SK-N-SH (cell line): ENCODE data around the gene DMRTA2. TPM values are rescaled to one million over a fixed set of nuclear protein-coding genes. Genes with fewer than 3 reads are reported as not detected.

Source experiments
- CTCF ChIA-PET: fragments of 300-600, 350-600 bp; formaldehyde crosslinking; extraction: SDS; loops from one replicate; lab custom pipeline; 2021; lab: Yijun Ruan, JAX
- POLR2A ChIA-PET: fragments of 350-600 bp; sonication (Branson Sonifier 250); formaldehyde crosslinking; extraction: SDS; loops from one replicate; lab custom pipeline; 2020; ENCODE audit warnings: antibody characterized with exemption, inconsistent platforms; lab: Yijun Ruan, JAX
- DNase-seq: peaks from one replicate; pipeline ENCODE4 v3.0.0; 2012
- H2AFZ ChIP-seq: fragments of 200-600 bp; sonication (generic); 2 replicates; pipeline ENCODE4 v1.8.1; 2016; ENCODE audit warnings: antibody characterized with exemption, mild to moderate bottlenecking, low read depth
- H3F3A ChIP-seq: fragments of 200-600 bp; sonication (generic); replicated peaks from 2 replicates; pipeline ENCODE3; 2016; ENCODE audit warnings: antibody characterized with exemption, mild to moderate bottlenecking; ENCODE audit not compliant: insufficient read depth
- H3K27ac ChIP-seq, 2 experiments: fragments of 200-500 bp in 1 of 2; fragments of 200-600 bp in 1 of 2; sonication (Bioruptor generic) in 1 of 2; sonication (generic), shearing (Covaris generic) in 1 of 2; 2 replicates each; pipeline versions ENCODE4 v1.5.1 to v1.6.1; 2014 to 2016; ENCODE audit warnings: low read depth in 2 of 2, inconsistent platforms in 1 of 2, low read length in 1 of 2, mild to moderate bottlenecking in 1 of 2, mixed read lengths in 1 of 2
- H3K27me3 ChIP-seq: fragments of 200-600 bp; sonication (generic), shearing (Covaris generic); 2 replicates; pipeline ENCODE4 v1.6.1; 2016; ENCODE audit warnings: mixed run types; ENCODE audit not compliant: insufficient read depth
- H3K36me3 ChIP-seq, 2 experiments: fragments of 200-500 bp in 1 of 2; fragments of 200-600 bp in 1 of 2; sonication (Bioruptor generic) in 1 of 2; sonication (generic) in 1 of 2; replicated peaks in 1 of 2; 2 replicates each; pipeline versions ENCODE3 to v1.5.1; 2014 to 2016; ENCODE audit warnings: low read length in 1 of 2, mild to moderate bottlenecking in 1 of 2; ENCODE audit not compliant: insufficient read depth in 2 of 2, control insufficient read depth in 1 of 2
- H3K4me1 ChIP-seq, 2 experiments: fragments of 200-500 bp in 1 of 2; fragments of 200-600 bp in 1 of 2; sonication (Bioruptor generic) in 1 of 2; sonication (generic), shearing (Covaris generic) in 1 of 2; 2 replicates each; pipeline versions ENCODE4 v1.5.1 to v1.6.1; 2014 to 2016; ENCODE audit warnings: low read depth in 1 of 2, low read length in 1 of 2, mixed run types in 1 of 2; ENCODE audit not compliant: insufficient read depth in 2 of 2, control insufficient read depth in 1 of 2
- H3K4me2 ChIP-seq: fragments of 200-600 bp; sonication (generic), shearing (Covaris generic); 2 replicates; pipeline ENCODE4 v1.6.1; 2017; ENCODE audit warnings: mixed run types
- H3K4me3 ChIP-seq, 2 experiments: fragments of 200-500 bp in 1 of 2; fragments of 200-600 bp in 1 of 2; sonication (Bioruptor generic) in 1 of 2; sonication (generic), shearing (Covaris generic) in 1 of 2; 2 replicates each; pipeline versions ENCODE4 v1.5.1 to v1.8.1; 2014 to 2016; ENCODE audit warnings: low read depth in 2 of 2, inconsistent platforms in 1 of 2, low read length in 1 of 2, mild to moderate bottlenecking in 1 of 2, mixed read lengths in 1 of 2, moderate library complexity in 1 of 2
- H3K79me2 ChIP-seq: fragments of 200-600 bp; sonication (generic); 2 replicates; pipeline ENCODE4 v1.8.1; 2017; ENCODE audit warnings: mild to moderate bottlenecking; ENCODE audit not compliant: insufficient read depth
- H3K9ac ChIP-seq: fragments of 200-600 bp; sonication (generic); 2 replicates; pipeline ENCODE4 v1.6.1; 2017; ENCODE audit warnings: mixed run types
- H3K9me2 ChIP-seq: fragments of 200-600 bp; sonication (generic); 2 replicates; pipeline ENCODE4 v1.6.1; 2017; ENCODE audit warnings: mixed run types
- H3K9me3 ChIP-seq: fragments of 200-600 bp; sonication (generic); 2 replicates; pipeline ENCODE4 v1.6.1; 2017; ENCODE audit warnings: mixed run types, mild to moderate bottlenecking, moderate library complexity
- H4K20me1 ChIP-seq: fragments of 200-600 bp; sonication (generic); 2 replicates; pipeline ENCODE4 v1.6.1; 2017; ENCODE audit warnings: mild to moderate bottlenecking, mixed run types; ENCODE audit not compliant: insufficient read depth
- EP300 ChIP-seq, 2 experiments: IDR thresholded peaks; 2 replicates each; pipeline versions ENCODE4 v1.4.0 to v1.6.1; 2012; ENCODE audit warnings: borderline replicate concordance in 1 of 2, low read depth in 1 of 2, low read length in 1 of 2
- EZH2phosphoT487 ChIP-seq: fragments of 200-600 bp; sonication (generic); IDR thresholded peaks from 2 replicates; pipeline ENCODE4 v1.6.1; 2017; ENCODE audit warnings: low read depth, mixed run types, mild to moderate bottlenecking, antibody characterized with exemption, moderate library complexity, borderline replicate concordance
- FOXJ3 ChIP-seq: sonication (generic); formaldehyde crosslinking; IDR thresholded peaks from 2 replicates; pipeline ENCODE4 v1.5.1; 2020; ENCODE audit warnings: mild to moderate bottlenecking, missing genetic modification reagents
- GATA2 ChIP-seq: sonication (generic); formaldehyde crosslinking; IDR thresholded peaks from 2 replicates; pipeline ENCODE4 v1.5.0; 2020; ENCODE audit warnings: mild to moderate bottlenecking, missing genetic modification reagents
- JUND ChIP-seq: IDR thresholded peaks from 2 replicates; pipeline ENCODE4 v1.4.0; 2012
- NFIC ChIP-seq: IDR thresholded peaks from 2 replicates; pipeline ENCODE4 v1.4.0; 2012; ENCODE audit warnings: borderline replicate concordance
- NRF1 ChIP-seq: IDR thresholded peaks from 2 replicates; pipeline ENCODE4 v1.6.1; 2012; ENCODE audit warnings: low read depth, mild to moderate bottlenecking, low read length
- RAD21 ChIP-seq: IDR thresholded peaks from 2 replicates; pipeline ENCODE4 v1.6.1; 2012; ENCODE audit warnings: mild to moderate bottlenecking, low read length
- RCOR1 ChIP-seq: fragments of 150-350 bp; IDR thresholded peaks from 2 replicates; pipeline ENCODE4 v1.6.1; 2017; ENCODE audit warnings: antibody characterized with exemption, low read length
- RFX5 ChIP-seq: IDR thresholded peaks from 2 replicates; pipeline ENCODE4 v1.6.1; 2012; ENCODE audit warnings: mild to moderate bottlenecking, improper control_type of control experiment, low read length
- SIN3A ChIP-seq: IDR thresholded peaks from 2 replicates; pipeline ENCODE4 v1.6.1; 2012; ENCODE audit warnings: low read depth, mild to moderate bottlenecking, low read length, moderate library complexity, borderline replicate concordance
- SMC3 ChIP-seq: IDR thresholded peaks from 2 replicates; pipeline ENCODE4 v1.6.1; 2012; ENCODE audit warnings: low read depth, low read length, improper control_type of control experiment
- TAF1 ChIP-seq: IDR thresholded peaks from 2 replicates; pipeline ENCODE4 v1.6.1; 2012; ENCODE audit warnings: low read depth, mild to moderate bottlenecking, low read length, moderate library complexity, borderline replicate concordance
- TCF12 ChIP-seq: IDR thresholded peaks from 2 replicates; pipeline ENCODE4 v1.4.0; 2012
- WGBS: methylation state at CpG from one replicate; pipeline ENCODE4 v1.1.6; 2017; ENCODE audit warnings: low lambda C conversion rate; 5-methylcytosine and 5-hydroxymethylcytosine counted together
- polyA plus RNA-seq, 3 experiments: library from polyadenylated mRNA; depleted of rRNA; stranded (reverse); fragments of >200 nt; gene quantifications; 2 replicates each; pipeline ENCODE4 v1.2.3, GENCODE V29; 2012
- TF ChIP-seq, protein P1 (sequence below): IDR thresholded peaks from 2 replicates; pipeline ENCODE4 v1.4.0; 2012; ENCODE audit warnings: low read depth, borderline replicate concordance
- TF ChIP-seq, protein P2 (sequence below): IDR thresholded peaks from 2 replicates; pipeline ENCODE4 v1.6.1; 2012; ENCODE audit warnings: mild to moderate bottlenecking, low read depth, low read length, moderate library complexity
- TF ChIP-seq, protein P3 (sequence below): fragments of 200-600 bp; sonication (generic); IDR thresholded peaks from 2 replicates; pipeline ENCODE4 v1.6.1; 2017; ENCODE audit warnings: antibody characterized with exemption, mild to moderate bottlenecking, moderate library complexity
- TF ChIP-seq, protein P4 (sequence below): fragments of 150-350 bp; IDR thresholded peaks from 2 replicates; pipeline ENCODE4 v1.6.1; 2016; ENCODE audit warnings: mild to moderate bottlenecking, low read depth, low read length

Gene DMRTA2
- polyA plus RNA-seq, 1 of the 3 experiments (the other 2 are of a cell fraction) = 0.02 TPM

DNA sequence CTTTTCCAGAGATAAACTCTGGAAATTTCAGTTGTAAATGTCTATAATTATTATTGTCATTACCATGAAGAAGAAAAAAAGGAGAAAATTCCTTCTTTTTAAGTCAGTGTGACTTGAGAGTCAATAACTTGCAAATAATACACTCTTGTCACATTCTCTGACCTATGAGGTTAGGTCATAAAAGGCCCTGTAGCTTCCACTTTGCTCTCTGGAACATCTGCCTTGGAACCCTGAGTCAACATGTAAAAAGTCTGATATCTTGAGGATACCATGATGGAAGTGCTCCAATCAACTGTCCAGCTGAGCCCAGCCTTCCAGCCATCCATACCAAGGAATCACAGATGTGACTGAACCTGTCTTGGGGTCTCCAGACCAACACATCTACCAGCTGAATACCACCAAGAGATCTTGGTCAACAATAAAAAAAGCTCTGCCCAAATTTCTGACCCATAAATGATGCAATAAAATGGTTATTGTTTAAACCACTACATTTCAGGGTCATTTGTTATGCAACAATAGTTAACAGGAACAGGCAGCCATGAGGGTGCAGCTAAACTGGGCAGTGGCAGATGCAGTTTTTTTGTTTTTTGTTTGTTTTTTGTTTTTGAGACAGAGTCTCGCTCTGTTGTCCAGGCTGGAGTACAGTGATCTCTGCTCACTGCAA lies 10.3 kb downstream of the DMRTA2 start (continued):
- TF ChIP-seq, protein P1, sequence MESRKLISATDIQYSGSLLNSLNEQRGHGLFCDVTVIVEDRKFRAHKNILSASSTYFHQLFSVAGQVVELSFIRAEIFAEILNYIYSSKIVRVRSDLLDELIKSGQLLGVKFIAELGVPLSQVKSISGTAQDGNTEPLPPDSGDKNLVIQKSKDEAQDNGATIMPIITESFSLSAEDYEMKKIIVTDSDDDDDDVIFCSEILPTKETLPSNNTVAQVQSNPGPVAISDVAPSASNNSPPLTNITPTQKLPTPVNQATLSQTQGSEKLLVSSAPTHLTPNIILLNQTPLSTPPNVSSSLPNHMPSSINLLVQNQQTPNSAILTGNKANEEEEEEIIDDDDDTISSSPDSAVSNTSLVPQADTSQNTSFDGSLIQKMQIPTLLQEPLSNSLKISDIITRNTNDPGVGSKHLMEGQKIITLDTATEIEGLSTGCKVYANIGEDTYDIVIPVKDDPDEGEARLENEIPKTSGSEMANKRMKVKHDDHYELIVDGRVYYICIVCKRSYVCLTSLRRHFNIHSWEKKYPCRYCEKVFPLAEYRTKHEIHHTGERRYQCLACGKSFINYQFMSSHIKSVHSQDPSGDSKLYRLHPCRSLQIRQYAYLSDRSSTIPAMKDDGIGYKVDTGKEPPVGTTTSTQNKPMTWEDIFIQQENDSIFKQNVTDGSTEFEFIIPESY = no peak
- no peak for TF ChIP-seq RCOR1
- TF ChIP-seq EP300 (IDR thresholded peaks at IDR 0.05; ENCODE audit: borderline replicate concordance in 1 of 2, low read depth in 1 of 2, low read length in 1 of 2) = no peak

DNA sequence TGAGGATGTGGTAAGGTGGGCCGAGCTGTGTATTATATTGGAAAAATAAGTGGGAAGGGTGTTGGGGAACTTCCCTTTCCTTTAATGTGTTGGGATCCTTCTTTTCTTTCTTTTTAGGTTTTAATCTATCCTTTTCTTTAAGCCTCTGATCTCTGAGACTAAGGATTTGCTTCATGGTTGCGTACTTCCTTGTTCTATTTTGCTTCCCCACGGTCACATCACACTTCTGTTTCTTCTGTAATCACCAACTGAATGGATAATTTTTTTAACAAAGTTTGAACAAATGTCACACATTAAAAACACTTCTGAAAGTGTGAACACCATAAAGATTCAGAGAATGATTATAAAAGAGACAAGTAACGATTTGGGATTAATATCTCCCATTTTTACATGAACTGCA lies 17.4 kb downstream of the DMRTA2 start:
- no peaks in the 10 kb centered on the region for H4K20me1 ChIP-seq
- no peak overlapping the region for H3K4me2 ChIP-seq
- H3K27me3 ChIP-seq = no peaks in the 10 kb centered on the region
- CTCF ChIA-PET = no interaction called here
- H3K79me2 ChIP-seq = no peaks in the 10 kb centered on the region
- H3K9ac ChIP-seq = no peak overlapping the region
- H2AFZ ChIP-seq = no peak overlapping the region
- no peaks in the 10 kb centered on the region for H3K9me3 ChIP-seq
- POLR2A ChIA-PET = no interaction called here
- 43% methylated on average over 4 of the region's 4 CpGs for WGBS
- no peaks in the 10 kb centered on the region for H3F3A ChIP-seq
- H3K4me3 ChIP-seq = no peak overlapping the region
- TF ChIP-seq GATA2 (CRISPR knock-in tag) (no peak), RAD21 (no peak), NFIC (no peak), TCF12 (no peak), SIN3A (no peak), EZH2phosphoT487 (no peak), NRF1 (no peak), FOXJ3 (no peak), EP300 (IDR thresholded peaks at IDR 0.05; ENCODE audit: borderline replicate concordance in 1 of 2, low read depth in 1 of 2, low read length in 1 of 2) (no peak), JUND (no peak), SMC3 (no peak), TAF1 (no peak), RFX5 (no peak)
- TF ChIP-seq, protein P2, sequence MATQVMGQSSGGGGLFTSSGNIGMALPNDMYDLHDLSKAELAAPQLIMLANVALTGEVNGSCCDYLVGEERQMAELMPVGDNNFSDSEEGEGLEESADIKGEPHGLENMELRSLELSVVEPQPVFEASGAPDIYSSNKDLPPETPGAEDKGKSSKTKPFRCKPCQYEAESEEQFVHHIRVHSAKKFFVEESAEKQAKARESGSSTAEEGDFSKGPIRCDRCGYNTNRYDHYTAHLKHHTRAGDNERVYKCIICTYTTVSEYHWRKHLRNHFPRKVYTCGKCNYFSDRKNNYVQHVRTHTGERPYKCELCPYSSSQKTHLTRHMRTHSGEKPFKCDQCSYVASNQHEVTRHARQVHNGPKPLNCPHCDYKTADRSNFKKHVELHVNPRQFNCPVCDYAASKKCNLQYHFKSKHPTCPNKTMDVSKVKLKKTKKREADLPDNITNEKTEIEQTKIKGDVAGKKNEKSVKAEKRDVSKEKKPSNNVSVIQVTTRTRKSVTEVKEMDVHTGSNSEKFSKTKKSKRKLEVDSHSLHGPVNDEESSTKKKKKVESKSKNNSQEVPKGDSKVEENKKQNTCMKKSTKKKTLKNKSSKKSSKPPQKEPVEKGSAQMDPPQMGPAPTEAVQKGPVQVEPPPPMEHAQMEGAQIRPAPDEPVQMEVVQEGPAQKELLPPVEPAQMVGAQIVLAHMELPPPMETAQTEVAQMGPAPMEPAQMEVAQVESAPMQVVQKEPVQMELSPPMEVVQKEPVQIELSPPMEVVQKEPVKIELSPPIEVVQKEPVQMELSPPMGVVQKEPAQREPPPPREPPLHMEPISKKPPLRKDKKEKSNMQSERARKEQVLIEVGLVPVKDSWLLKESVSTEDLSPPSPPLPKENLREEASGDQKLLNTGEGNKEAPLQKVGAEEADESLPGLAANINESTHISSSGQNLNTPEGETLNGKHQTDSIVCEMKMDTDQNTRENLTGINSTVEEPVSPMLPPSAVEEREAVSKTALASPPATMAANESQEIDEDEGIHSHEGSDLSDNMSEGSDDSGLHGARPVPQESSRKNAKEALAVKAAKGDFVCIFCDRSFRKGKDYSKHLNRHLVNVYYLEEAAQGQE = no peak
- TF ChIP-seq, protein P3, sequence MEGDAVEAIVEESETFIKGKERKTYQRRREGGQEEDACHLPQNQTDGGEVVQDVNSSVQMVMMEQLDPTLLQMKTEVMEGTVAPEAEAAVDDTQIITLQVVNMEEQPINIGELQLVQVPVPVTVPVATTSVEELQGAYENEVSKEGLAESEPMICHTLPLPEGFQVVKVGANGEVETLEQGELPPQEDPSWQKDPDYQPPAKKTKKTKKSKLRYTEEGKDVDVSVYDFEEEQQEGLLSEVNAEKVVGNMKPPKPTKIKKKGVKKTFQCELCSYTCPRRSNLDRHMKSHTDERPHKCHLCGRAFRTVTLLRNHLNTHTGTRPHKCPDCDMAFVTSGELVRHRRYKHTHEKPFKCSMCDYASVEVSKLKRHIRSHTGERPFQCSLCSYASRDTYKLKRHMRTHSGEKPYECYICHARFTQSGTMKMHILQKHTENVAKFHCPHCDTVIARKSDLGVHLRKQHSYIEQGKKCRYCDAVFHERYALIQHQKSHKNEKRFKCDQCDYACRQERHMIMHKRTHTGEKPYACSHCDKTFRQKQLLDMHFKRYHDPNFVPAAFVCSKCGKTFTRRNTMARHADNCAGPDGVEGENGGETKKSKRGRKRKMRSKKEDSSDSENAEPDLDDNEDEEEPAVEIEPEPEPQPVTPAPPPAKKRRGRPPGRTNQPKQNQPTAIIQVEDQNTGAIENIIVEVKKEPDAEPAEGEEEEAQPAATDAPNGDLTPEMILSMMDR = no peak
- TF ChIP-seq, protein P1 = no peak
- TF ChIP-seq, protein P4, sequence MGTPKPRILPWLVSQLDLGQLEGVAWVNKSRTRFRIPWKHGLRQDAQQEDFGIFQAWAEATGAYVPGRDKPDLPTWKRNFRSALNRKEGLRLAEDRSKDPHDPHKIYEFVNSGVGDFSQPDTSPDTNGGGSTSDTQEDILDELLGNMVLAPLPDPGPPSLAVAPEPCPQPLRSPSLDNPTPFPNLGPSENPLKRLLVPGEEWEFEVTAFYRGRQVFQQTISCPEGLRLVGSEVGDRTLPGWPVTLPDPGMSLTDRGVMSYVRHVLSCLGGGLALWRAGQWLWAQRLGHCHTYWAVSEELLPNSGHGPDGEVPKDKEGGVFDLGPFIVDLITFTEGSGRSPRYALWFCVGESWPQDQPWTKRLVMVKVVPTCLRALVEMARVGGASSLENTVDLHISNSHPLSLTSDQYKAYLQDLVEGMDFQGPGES = no peak
- TF ChIP-seq, all 33 proteins: peak for 0
- no peak overlapping the region for H3K27ac ChIP-seq
- no peaks in the 10 kb centered on the region for H3K36me3 ChIP-seq
- H3K9me2 ChIP-seq = no peaks in the 10 kb centered on the region
- DNase-seq = no peak
- no peaks in the 10 kb centered on the region for H3K4me1 ChIP-seq
